GM20000 (cell line): Measurements from ENCODE around the gene TMEM37.

ENCODE experiments used
- DNase-seq: peaks from one replicate; pipeline ENCODE4 v3.0.0; 2012; ENCODE audit warnings: low spot score
- CTCF ChIP-seq: IDR thresholded peaks from 2 replicates; pipeline ENCODE4 v1.5.1; 2012; ENCODE audit warnings: mild to moderate bottlenecking, control low read depth; ENCODE audit errors: extremely low read depth, missing control alignments

TMEM37 gene

GRCh38 chr2:119483395-119483753, 51.7 kb downstream of the TMEM37 start:
- no peak for DNase-seq
- no peak for TF ChIP-seq CTCF

GRCh38 chr2:119483896-119484718, 52.5 kb downstream of the TMEM37 start:
- DNase-seq = no peak
- TF ChIP-seq CTCF = no peak

- TF ChIP-seq CTCF = no peak
- DNase-seq = no peak
Observed at GRCh38 chr2:119484834-119485233, 53.2 kb downstream of the TMEM37 start.

GRCh38 chr2:119485336-119486110, 53.9 kb downstream of the TMEM37 start:
- TF ChIP-seq CTCF = no peak
- no peak for DNase-seq

DNA sequence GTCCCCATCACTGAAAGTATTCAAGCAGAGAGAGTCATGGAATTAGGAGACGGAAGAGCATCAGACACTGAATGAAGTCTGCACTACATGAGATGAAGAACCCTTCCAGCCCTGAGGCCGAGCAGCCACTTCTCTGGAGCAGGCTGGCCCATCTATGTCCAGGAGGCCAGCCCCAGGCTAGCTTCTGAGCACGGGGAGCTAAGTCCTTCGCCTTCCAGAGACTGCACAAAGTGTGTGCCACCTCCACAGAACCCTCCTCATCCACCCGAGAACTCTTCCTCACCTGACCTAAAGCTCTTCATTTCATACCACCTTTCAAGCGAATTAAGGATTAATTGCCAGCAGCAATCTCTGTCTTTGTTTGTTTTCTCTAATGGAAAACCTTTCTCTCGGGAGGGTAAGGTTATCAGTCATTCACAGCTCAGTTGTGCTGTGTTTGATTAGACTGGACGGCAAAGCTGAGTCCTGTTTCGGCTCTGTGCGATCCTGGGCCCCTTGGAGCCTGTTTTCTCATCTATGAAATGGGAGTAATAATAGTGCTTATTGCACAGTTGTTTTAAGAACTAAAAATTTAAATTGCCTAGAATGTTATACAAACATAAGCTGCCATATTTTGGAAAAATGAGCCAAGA, 54.7 kb downstream of the TMEM37 start:
- no peak for DNase-seq
- TF ChIP-seq CTCF = no peak

DNA sequence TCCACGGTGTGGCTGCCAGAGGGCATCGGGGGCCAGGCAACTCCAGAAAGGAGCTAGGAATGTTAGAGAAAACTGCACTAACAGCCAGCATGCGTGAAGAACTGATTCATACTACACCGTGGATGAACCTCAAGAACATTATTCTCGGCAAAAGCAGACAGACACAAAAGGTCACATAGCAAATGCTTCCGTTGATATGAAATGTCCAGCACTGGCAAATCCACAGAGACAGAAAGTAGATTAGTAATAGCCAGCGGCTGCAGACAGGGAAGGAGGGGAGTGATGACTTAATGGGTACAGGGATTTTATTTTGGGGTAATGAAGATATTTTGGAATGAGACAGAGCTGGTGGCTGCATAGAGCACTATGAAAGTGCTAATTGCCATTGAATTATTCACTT, 55.2 kb downstream of the TMEM37 start:
- no peak for TF ChIP-seq CTCF
- DNase-seq = no peak

DNA sequence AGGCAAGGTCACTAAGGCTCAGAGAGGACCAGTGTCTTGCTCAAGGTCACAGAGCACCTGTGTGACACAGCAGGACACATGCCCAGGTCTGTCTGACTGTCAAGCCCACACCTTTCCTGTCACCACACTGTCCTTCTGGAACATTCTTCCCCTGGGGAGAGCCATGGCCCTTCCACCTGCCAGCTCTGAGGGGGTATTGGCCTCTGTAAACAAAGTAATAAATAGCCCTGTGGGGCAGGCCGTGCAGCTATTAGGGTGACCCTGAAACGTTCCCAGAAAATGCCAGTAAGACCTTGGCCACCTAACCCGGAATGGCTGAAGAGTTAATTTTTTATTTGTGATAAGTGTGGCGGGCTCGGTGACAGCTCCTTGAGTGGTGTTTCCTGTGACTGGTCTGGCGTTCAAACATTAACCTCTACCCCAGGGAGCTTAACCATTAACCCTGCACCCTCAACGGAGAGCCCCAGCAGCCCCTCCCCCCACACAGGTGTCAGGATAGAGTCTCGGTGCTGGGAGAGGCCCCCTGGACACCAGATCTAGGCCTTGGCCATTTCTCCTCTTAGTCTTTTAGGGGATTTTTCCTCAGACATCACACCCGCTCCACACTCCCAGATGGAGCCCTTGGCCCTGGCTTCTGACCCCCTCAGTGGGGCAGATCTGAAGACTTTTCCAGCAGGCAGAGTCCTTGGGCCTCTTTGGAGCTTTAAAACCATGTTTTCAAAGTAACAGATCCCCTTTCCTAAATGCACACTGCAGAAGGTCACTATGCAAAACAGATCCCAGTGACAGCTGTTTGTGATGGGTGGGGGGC, 56.0 kb downstream of the TMEM37 start:
- TF ChIP-seq CTCF = no peak
- peak; percentile 33 for DNase-seq
